Testis (tissue), 3 donors: ENCODE data around the gene RNH1. TPM values are rescaled to one million over a fixed set of nuclear protein-coding genes. Genes with fewer than 3 reads are reported as not detected.

ENCODE experiments used
- DNase-seq: peaks from one replicate; pipeline ENCODE4 v3.0.0-alpha.2; 2019
- H3K27ac ChIP-seq, 2 donors: fragments of 200-600 bp; sonication (generic); one replicate each; pipeline ENCODE4 v1.5.1; 2019
- H3K27me3 ChIP-seq: fragments of 200-600 bp; sonication (generic); one replicate; pipeline ENCODE4 v1.5.1; 2019
- H3K36me3 ChIP-seq: fragments of 200-600 bp; sonication (generic); one replicate; pipeline ENCODE4 v1.5.1; 2017; ENCODE audit warnings: low read depth; ENCODE audit errors: missing control alignments
- H3K4me1 ChIP-seq: fragments of 200-600 bp; sonication (generic); one replicate; pipeline ENCODE4 v1.5.1; 2019
- H3K4me3 ChIP-seq, 2 donors: fragments of 200-600 bp; sonication (generic); one replicate each; pipeline ENCODE4 v1.5.1; 2017 to 2019
- H3K9me3 ChIP-seq: fragments of 200-600 bp; sonication (generic); one replicate; pipeline ENCODE4 v1.5.1; 2017
- POLR2A ChIP-seq: fragments of 450-650 bp; IDR thresholded peaks from one replicate; pipeline ENCODE4 v1.6.1; 2017; ENCODE audit warnings: antibody characterized with exemption, mild to moderate bottlenecking, moderate library complexity
- WGBS, 2 donors: methylation state at CpG; one replicate each; pipeline ENCODE4 v1.1.5; 2018; 5-methylcytosine and 5-hydroxymethylcytosine counted together
- intact Hi-C: fragments of 100-400 bp; cut with DNase I; formaldehyde crosslinking; loops from one replicate; pipeline ENCODE4 v1.15.1; 2023; ENCODE audit warnings: low total_unique reads
- polyA plus RNA-seq: library from polyadenylated mRNA; stranded (reverse); fragments of 350-450 nt; fragmentation: Illumina TruSeq; extraction: RNeasy Lipid Tissue Mini Kit (QIAGEN cat#74804); gene quantifications from one replicate; pipeline ENCODE4 v1.2.3, GENCODE V29; 2014; ENCODE audit warnings: low read depth, low replicate concordance; ENCODE audit not compliant: insufficient read depth
- total RNA-seq, 2 donors: library from RNA; depleted of rRNA; stranded (reverse); fragments of >200 nt; gene quantifications; one replicate each; pipeline ENCODE4 v1.2.3, GENCODE V29; 2016
- TF ChIP-seq, protein P1 (sequence below), 3 experiments: fragments of 450-650 bp in 2 of 3; fragments of 200-600 bp in 1 of 3; sonication (generic) in 1 of 3; IDR thresholded peaks; one replicate each; pipeline ENCODE4 v1.5.1; 2016 to 2019; ENCODE audit warnings: antibody characterized with exemption in 3 of 3, mild to moderate bottlenecking in 2 of 3, moderate library complexity in 1 of 3

Gene RNH1
- total and polyA plus RNA-seq, 3 donors from 2014 or later, result 210 to 264 (median 211) TPM

DNA sequence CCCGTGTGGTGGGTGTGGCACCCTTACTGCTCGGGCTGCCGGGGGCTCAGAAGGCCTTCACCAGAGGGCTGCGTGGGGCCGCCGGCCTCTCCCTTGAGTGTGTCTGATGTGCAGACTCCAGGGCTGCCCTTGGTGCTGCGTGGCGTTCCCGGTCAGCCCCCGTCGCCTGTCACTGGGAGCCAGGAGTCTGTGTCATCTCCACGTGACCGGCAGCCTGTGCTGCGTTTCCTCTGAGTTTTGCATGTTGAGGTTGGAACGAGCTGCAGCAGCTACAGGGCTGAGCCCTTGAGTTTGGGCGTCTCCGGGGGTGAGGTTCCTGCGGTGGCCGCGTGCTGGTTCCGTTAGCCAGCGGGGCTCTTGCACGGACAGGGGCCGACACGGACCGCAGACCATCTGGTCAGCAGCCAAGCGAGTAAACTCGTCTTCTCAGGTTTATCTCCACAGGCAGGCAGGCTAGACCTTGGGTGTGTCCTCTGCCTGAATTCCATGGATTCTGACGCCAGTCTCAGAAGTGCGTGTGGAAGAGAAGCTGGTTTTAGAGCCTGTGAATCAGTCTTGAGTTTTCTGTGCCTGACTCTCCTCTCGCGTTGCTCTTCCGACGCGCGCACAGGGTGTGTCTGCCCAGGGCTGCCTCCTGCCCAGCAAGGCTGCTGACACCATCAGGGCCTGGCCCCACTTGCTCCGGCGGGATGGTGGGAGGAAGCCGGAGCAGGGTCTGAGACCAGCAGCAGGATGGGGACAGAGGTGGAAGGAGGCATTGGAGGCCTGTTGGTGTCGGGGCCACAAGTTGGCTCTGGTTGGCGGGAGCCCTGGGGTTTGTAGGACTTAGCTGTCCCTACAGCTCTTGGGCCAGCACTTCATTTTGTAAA, 46.5 kb downstream of the RNH1 start:
- H3K36me3 ChIP-seq, result no peaks in the 10 kb centered on the region
- WGBS, 2 donors, result 92 to 97% methylated on average over 11 to 38 of the region's 41 CpGs
- intact Hi-C loops, result no loop called here
- TF ChIP-seq, protein P1, sequence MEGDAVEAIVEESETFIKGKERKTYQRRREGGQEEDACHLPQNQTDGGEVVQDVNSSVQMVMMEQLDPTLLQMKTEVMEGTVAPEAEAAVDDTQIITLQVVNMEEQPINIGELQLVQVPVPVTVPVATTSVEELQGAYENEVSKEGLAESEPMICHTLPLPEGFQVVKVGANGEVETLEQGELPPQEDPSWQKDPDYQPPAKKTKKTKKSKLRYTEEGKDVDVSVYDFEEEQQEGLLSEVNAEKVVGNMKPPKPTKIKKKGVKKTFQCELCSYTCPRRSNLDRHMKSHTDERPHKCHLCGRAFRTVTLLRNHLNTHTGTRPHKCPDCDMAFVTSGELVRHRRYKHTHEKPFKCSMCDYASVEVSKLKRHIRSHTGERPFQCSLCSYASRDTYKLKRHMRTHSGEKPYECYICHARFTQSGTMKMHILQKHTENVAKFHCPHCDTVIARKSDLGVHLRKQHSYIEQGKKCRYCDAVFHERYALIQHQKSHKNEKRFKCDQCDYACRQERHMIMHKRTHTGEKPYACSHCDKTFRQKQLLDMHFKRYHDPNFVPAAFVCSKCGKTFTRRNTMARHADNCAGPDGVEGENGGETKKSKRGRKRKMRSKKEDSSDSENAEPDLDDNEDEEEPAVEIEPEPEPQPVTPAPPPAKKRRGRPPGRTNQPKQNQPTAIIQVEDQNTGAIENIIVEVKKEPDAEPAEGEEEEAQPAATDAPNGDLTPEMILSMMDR (IDR thresholded peaks at IDR 0.05), result no peak
- TF ChIP-seq POLR2A, result no peak
- H3K4me1 ChIP-seq, result no peaks in the 10 kb centered on the region
- H3K27ac ChIP-seq, result no peak overlapping the region
- H3K27me3 ChIP-seq, result no peaks in the 10 kb centered on the region
- H3K4me3 ChIP-seq, result no peak overlapping the region
- H3K9me3 ChIP-seq, result no peaks in the 10 kb centered on the region
- no peak for DNase-seq

DNA sequence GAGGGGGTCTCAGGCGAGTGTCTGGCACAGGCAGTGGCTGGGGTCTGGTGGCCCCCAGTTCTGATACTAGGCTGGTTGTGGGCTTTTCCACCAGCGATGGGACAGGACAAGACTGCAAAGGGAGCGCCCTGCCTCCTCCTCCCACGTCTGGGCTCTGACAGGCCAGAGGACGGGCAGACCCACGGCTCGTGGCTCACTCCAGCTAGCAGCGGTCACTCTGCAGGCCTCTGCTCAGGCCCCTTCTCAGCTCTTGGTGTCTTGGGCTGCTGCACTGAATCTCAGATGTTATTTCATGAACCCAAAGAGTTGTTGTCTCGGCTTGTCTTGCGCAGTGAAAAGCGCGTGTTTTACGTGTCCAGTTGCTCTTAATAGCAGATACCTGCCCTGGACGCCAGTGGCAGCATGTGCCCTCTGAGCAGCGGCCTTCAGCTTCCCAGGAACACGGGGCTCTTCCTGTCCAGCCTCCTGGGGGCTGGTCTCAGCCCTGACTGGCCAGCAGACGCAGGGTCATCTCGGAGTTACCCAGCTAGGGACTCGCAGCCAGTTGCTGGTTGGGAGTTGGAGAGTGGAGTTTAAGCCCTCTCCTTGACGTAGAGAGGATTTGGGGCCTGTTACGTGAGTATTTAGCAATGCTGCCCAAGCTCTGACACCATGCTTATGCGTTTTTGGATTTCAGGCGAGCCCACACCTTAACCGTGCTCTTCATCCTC, 47.4 kb downstream of the RNH1 start:
- no peaks in the 10 kb centered on the region for H3K36me3 ChIP-seq
- TF ChIP-seq, protein P1 (IDR thresholded peaks at IDR 0.05), result no peak
- no peak for TF ChIP-seq POLR2A
- no peak overlapping the region for H3K27ac ChIP-seq
- no peak for DNase-seq
- H3K4me3 ChIP-seq, result no peak overlapping the region
- intact Hi-C loops, result no loop called here
- peaks cover 4% of the 10 kb centered on the region for H3K4me1 ChIP-seq
- 92 to 93% methylated on average over 16 to 24 of the region's 24 CpGs for WGBS, 2 donors
- H3K9me3 ChIP-seq, result no peaks in the 10 kb centered on the region
- no peaks in the 10 kb centered on the region for H3K27me3 ChIP-seq

DNA sequence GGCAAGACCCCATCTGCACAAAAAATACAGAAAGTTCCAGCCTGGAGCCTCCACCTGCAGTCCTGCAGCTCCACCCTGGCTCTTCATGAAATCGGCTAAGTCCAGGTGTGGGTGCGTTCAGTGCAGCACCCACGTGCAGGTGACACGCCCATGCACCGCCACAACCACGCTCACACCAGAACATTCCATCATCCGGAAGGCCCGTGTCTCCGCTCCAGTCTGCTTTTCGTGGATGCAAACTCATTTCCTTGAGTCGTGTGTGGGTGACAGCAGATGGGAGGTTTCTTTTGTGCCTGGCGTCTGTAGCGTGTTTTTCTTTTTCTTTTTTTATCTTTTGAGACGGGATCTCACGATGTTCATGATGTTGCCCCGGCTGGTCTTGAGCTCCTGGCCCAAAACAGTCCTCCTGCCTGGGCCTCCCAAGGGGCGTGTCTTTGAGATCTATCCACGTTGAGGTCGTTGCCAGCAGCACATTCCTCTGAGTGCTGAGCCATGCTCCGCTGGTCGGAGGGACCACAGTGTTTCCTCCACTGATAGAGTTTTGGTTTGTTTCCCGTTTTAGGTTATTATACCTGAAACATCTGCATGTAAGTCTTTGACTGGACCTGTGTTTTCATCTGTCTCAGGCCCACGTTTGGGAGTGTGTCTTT, 49.8 kb downstream of the RNH1 start:
- H3K27me3 ChIP-seq, result no peaks in the 10 kb centered on the region
- no peak overlapping the region for H3K4me3 ChIP-seq
- H3K36me3 ChIP-seq, result no peaks in the 10 kb centered on the region
- no peak for TF ChIP-seq POLR2A
- TF ChIP-seq, protein P1 (IDR thresholded peaks at IDR 0.05), result no peak
- H3K9me3 ChIP-seq, result no peaks in the 10 kb centered on the region
- H3K27ac ChIP-seq, result no peak overlapping the region
- 75 to 80% methylated on average over 23 of the region's 23 CpGs for WGBS, 2 donors
- DNase-seq, result no peak
- H3K4me1 ChIP-seq, result peaks cover 4% of the 10 kb centered on the region
- intact Hi-C loops, result no loop called here

DNA sequence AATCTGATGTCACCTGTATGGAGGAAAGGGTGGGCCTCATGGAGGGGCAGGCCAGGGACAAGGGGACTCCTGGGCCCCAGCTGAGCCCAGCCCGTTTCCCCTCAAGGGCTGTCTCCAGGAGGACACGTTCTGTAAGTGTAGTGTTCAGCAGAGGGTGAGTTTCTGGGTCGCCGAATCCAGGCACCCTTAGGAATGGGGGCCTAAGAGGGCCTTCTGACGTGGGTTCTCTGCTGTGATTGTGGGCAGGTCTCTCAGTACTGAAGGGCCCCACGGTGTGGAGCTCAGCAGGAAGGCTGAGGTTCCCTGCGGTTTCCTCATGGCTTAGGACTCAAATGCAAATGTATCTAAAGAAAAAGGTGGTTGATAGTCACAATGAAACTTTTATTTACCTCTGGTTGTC, 50.5 kb downstream of the RNH1 start:
- H3K9me3 ChIP-seq, result no peaks in the 10 kb centered on the region
- intact Hi-C loops, result no loop called here

More for the DNA sequence above, 50.5 kb downstream of the RNH1 start:
- H3K27me3 ChIP-seq, result no peaks in the 10 kb centered on the region
- H3K4me3 ChIP-seq, result no peak overlapping the region
- TF ChIP-seq POLR2A, result no peak
- TF ChIP-seq, protein P1 (IDR thresholded peaks at IDR 0.05), result no peak
- H3K4me1 ChIP-seq, result peaks cover 4% of the 10 kb centered on the region
- no peak for DNase-seq
- H3K27ac ChIP-seq, result no peak overlapping the region
- 84 to 90% methylated on average over 7 of the region's 7 CpGs for WGBS, 2 donors
- H3K36me3 ChIP-seq, result no peaks in the 10 kb centered on the region
